Daoy (cell line): ENCODE results near the gene ACO2. TPM values are rescaled to one million over a fixed set of nuclear protein-coding genes. Genes with fewer than 3 reads are reported as not detected.
"Not testable (repeated sequence)": the region's sequence is repeated elsewhere in the genome, so short reads cannot be mapped to it uniquely, and the experiment has no call there.

Experiments used
- DNase-seq: peaks from one replicate; pipeline ENCODE4 v3.0.0-alpha.2; 2015; ENCODE audit warnings: low read depth
- total RNA-seq: library from RNA; depleted of rRNA; stranded (reverse); fragments of >200 nt; shearing (Covaris generic); gene quantifications from 2 replicates; pipeline ENCODE4 v1.2.3, GENCODE V29; 2014; rRNA removed

Gene ACO2
- 43.5 and 47.6 TPM in 2 replicates for total RNA-seq

GRCh38 chr22:41468381-41469217 lies at the start of gene ACO2, which contains the start of gene PHF5A:
Gene ACO2, plus strand, starts transcription at chr22:41469117. Its CDS starts 30 bp downstream, at chr22:41469147.
Gene PHF5A, minus strand, starts transcription at chr22:41468692. Its CDS starts 39 bp downstream, at chr22:41468653.
- peak; percentile 97 for DNase-seq

- DNase-seq = peak; percentile 13
These were observed 43.1 kb upstream of the ACO2 start for GRCh38 chr22:41425660-41426365.

GRCh38 chr22:41429232-41429950 lies 39.5 kb upstream of the ACO2 start:
- peak; percentile 53 for DNase-seq

- no peak for DNase-seq
These were observed 39.0 kb upstream of the ACO2 start for GRCh38 chr22:41429951-41430332.

- DNase-seq = no peak
These were observed 37.3 kb upstream of the ACO2 start for GRCh38 chr22:41431656-41432055.

- DNase-seq = not testable (repeated sequence)
These were observed 35.4 kb upstream of the ACO2 start for GRCh38 chr22:41433480-41433879.

- not testable (repeated sequence) for DNase-seq
These were observed 34.4 kb upstream of the ACO2 start for GRCh38 chr22:41434361-41435003.

GRCh38 chr22:41435560-41435959 lies 33.4 kb upstream of the ACO2 start:
- DNase-seq = no peak

GRCh38 chr22:41436322-41437113 lies 32.4 kb upstream of the ACO2 start:
- no peak for DNase-seq

GRCh38 chr22:41437198-41437597 lies 31.7 kb upstream of the ACO2 start:
- no peak for DNase-seq

- not testable (repeated sequence) for DNase-seq
These were observed 28.4 kb upstream of the ACO2 start for GRCh38 chr22:41440511-41440910.

GRCh38 chr22:41442240-41442792 lies 26.6 kb upstream of the ACO2 start:
- DNase-seq = no peak

- DNase-seq = peak; percentile 96
These were observed 24.4 kb upstream of the ACO2 start for GRCh38 chr22:41444360-41445128.

- peak; percentile 24 for DNase-seq
These were observed 23.5 kb upstream of the ACO2 start for GRCh38 chr22:41445129-41446056.

GRCh38 chr22:41446057-41446501 lies 22.8 kb upstream of the ACO2 start:
- DNase-seq = peak; percentile 17

GRCh38 chr22:41446639-41447434 lies 22.1 kb upstream of the ACO2 start, which contains the start of gene TOB2:
Gene TOB2, minus strand, starts transcription at chr22:41446801. Its CDS starts 9,456 bp downstream, at chr22:41437345.
- peak; percentile 95 for DNase-seq

- DNase-seq = peak; percentile 78
These were observed 21.3 kb upstream of the ACO2 start for GRCh38 chr22:41447435-41448188.
